Measurements from ENCODE around the gene DUOX1. TPM values are rescaled to one million over a fixed set of nuclear protein-coding genes. Genes with fewer than 3 reads are reported as not detected.

DUOX1 gene
- total RNA-seq, 2 experiments from 2014 or later = not detected

- no peaks in the 10 kb centered on the region for H3K4me1 Mint-ChIP-seq (ENCODE audit: low read depth)
- no peak overlapping the region for H3K4me3 Mint-ChIP-seq
- no peak for TF ChIP-seq CTCF (IDR thresholded peaks at IDR 0.05)
- no peaks in the 10 kb centered on the region for H3K27me3 Mint-ChIP-seq
- intact Hi-C loops (cut with micrococcal nuclease) = no loop called here
- ChIA-PET POLR2A (interaction anchor here (1.3 kb wide), 1 partner anchor 22 kb away, joined by 3 read pairs; no protein-coding TSS in a partner anchor), CTCF (interaction anchor here (0.9 to 4.2 kb wide), 3 partner anchors 21 to 252 kb away, joined by 3 to 15 read pairs (median 4); no protein-coding TSS in a partner anchor)
- peaks cover 3% of the 10 kb centered on the region for H3K36me3 Mint-ChIP-seq (ENCODE audit: low read depth)
- H3K9me3 Mint-ChIP-seq = no peaks in the 10 kb centered on the region
- no peak for ATAC-seq
- no peak for DNase-seq
- H3K27ac Mint-ChIP-seq = no peak overlapping the region
Measured at GRCh38 chr15:45147606-45148005, 17.8 kb downstream of the DUOX1 start.

GRCh38 chr15:45148076-45149059 is 18.6 kb downstream of the DUOX1 start:
- intact Hi-C loops (cut with micrococcal nuclease) = no loop called here
- no peak for ATAC-seq
- no peaks in the 10 kb centered on the region for H3K27me3 Mint-ChIP-seq

GRCh38 chr15:45149060-45149459 is 19.3 kb downstream of the DUOX1 start:
- H3K9me3 Mint-ChIP-seq = no peaks in the 10 kb centered on the region

More at GRCh38 chr15:45148076-45149059, 18.6 kb downstream of the DUOX1 start:
- CTCF ChIA-PET = interaction anchor here (1.4 kb wide), 1 partner anchor 19 kb away, joined by 4 read pairs; no protein-coding TSS in a partner anchor
- POLR2A ChIA-PET = interaction anchor here (1.3 kb wide), 1 partner anchor 23 kb away, joined by 3 read pairs; no protein-coding TSS in a partner anchor
- no peak for DNase-seq
- Mint-ChIP-seq H3K36me3 (ENCODE audit: low read depth) (peaks cover 5% of the 10 kb centered on the region), H3K27ac (no peak overlapping the region), H3K4me1 (ENCODE audit: low read depth) (no peaks in the 10 kb centered on the region), H3K9me3 (no peaks in the 10 kb centered on the region), H3K4me3 (no peak overlapping the region)
- no peak for TF ChIP-seq CTCF (IDR thresholded peaks at IDR 0.05)

DNA sequence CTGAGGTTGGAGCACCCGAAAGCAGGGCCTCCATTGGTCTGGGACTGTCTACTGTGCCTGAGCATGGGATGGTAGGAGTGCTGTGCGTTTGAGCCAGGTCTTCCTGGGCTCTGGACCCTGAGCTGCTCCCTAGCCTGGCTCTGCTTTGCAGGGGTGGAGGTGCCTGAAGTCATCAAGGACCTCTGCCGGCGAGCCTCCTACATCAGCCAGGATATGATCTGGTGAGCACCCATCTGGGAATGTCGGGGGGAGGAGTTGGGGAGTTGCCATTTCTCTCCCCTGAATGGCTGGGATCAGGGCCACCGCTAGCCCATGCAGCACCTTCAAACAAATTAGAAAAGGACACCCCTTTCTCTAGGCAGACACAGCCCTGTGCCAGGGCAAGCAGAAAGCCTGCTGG is 20.7 kb downstream of the DUOX1 start:
- POLR2A ChIA-PET = no interaction called here
- DNase-seq (no peak), ATAC-seq (no peak)
- peaks cover 5% of the 10 kb centered on the region for H3K36me3 Mint-ChIP-seq (ENCODE audit: low read depth)
- intact Hi-C loops (cut with micrococcal nuclease) = no loop called here
- no peak for TF ChIP-seq CTCF (IDR thresholded peaks at IDR 0.05)
- CTCF ChIA-PET = interaction anchor here (0.9 to 1.5 kb wide), 4 partner anchors 12 to 32 kb away, joined by 3 to 6 read pairs (median 4); no protein-coding TSS in a partner anchor
- no peaks in the 10 kb centered on the region for H3K27me3 Mint-ChIP-seq
- H3K9me3 Mint-ChIP-seq = no peaks in the 10 kb centered on the region
- no peaks in the 10 kb centered on the region for H3K4me1 Mint-ChIP-seq (ENCODE audit: low read depth)
- no peak overlapping the region for H3K27ac Mint-ChIP-seq
- no peak overlapping the region for H3K4me3 Mint-ChIP-seq

More at GRCh38 chr15:45149060-45149459, 19.3 kb downstream of the DUOX1 start:
- DNase-seq (no peak), ATAC-seq (no peak)
- peaks cover 5% of the 10 kb centered on the region for H3K36me3 Mint-ChIP-seq (ENCODE audit: low read depth)
- no peak overlapping the region for H3K27ac Mint-ChIP-seq
- ChIA-PET CTCF (interaction anchor here (1.2 to 1.4 kb wide), 2 partner anchors 16 to 19 kb away, joined by 3 to 4 read pairs; no protein-coding TSS in a partner anchor), POLR2A (interaction anchor here (1.3 kb wide), 1 partner anchor 24 kb away, joined by 3 read pairs; no protein-coding TSS in a partner anchor)
- H3K4me3 Mint-ChIP-seq = no peak overlapping the region
- no peaks in the 10 kb centered on the region for H3K27me3 Mint-ChIP-seq
- no peak for TF ChIP-seq CTCF (IDR thresholded peaks at IDR 0.05)
- intact Hi-C loops (cut with micrococcal nuclease) = no loop called here
- no peaks in the 10 kb centered on the region for H3K4me1 Mint-ChIP-seq (ENCODE audit: low read depth)
